Ishikawa (cell line): ENCODE measurements around the gene MEGF6.
A peak's percentile ranks its signal among the peaks of the same experiment; 100 is the strongest.

Source experiments
- CEBPB ChIP-seq: IDR thresholded peaks from 2 replicates; pipeline ENCODE4 v1.6.1; 2012
- CREB1 ChIP-seq: IDR thresholded peaks from 2 replicates; pipeline ENCODE4 v1.6.1; 2012; ENCODE audit warnings: low read depth
- EGR1 ChIP-seq: IDR thresholded peaks from 2 replicates; pipeline ENCODE4 v1.6.1; 2012
- EP300 ChIP-seq: IDR thresholded peaks from 2 replicates; pipeline ENCODE4 v1.6.1; 2012; ENCODE audit warnings: borderline replicate concordance
- FOXM1 ChIP-seq: IDR thresholded peaks from 2 replicates; pipeline ENCODE4 v1.6.1; 2012; ENCODE audit warnings: low read depth, borderline replicate concordance
- MAX ChIP-seq: IDR thresholded peaks from 2 replicates; pipeline ENCODE4 v1.6.1; 2012
- NFIC ChIP-seq: IDR thresholded peaks from 2 replicates; pipeline ENCODE4 v1.6.1; 2012
- RAD21 ChIP-seq: IDR thresholded peaks from 2 replicates; pipeline ENCODE4 v1.6.1; 2012; ENCODE audit warnings: low read depth
- REST ChIP-seq: IDR thresholded peaks from 2 replicates; pipeline ENCODE4 v1.6.1; 2012; ENCODE audit warnings: low read depth, mild to moderate bottlenecking
- TAF1 ChIP-seq: IDR thresholded peaks from 2 replicates; pipeline ENCODE4 v1.6.1; 2012; ENCODE audit warnings: low read depth, mild to moderate bottlenecking
- TCF12 ChIP-seq: IDR thresholded peaks from 2 replicates; pipeline ENCODE4 v1.6.1; 2012; ENCODE audit warnings: low read depth
- TEAD4 ChIP-seq: IDR thresholded peaks from 2 replicates; pipeline ENCODE4 v1.6.1; 2012
- YY1 ChIP-seq: IDR thresholded peaks from 2 replicates; pipeline ENCODE4 v1.6.1; 2012; ENCODE audit warnings: low read depth
- ZBTB7A ChIP-seq: IDR thresholded peaks from 2 replicates; pipeline ENCODE4 v1.6.1; 2012; ENCODE audit warnings: low read depth
- TF ChIP-seq, protein P1 (sequence below): IDR thresholded peaks from 2 replicates; pipeline ENCODE4 v1.6.1; 2012

Gene MEGF6

DNA sequence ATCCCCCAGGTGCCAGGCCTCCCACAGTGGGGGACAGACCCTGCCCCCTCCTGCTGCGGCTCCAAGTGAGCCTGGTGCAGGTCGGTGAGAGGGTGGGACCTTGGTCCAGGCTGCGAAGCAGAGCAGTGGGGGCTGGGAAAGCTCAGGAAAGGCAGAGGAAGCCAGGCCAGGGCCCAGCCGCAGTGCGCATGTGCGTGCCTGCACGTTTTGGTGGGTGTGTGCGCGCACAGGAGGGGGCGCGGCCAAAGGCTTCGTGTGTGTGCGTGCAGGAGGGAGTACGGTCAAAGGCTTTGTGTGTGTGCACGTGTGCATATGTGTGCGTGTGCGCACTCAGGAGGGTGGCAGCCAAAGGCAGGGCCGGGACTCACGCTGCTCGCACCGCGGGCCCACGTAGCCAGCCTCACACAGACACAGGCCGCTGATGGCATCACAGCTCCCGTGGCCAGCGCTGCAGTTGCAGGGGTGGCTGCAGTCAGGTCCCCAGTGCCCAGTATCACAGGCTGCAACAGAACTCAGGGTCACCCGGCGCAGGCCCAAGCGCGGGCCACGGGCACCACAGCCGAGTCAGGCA is 111.0 kb downstream of the MEGF6 start:
- TF ChIP-seq, protein P1, sequence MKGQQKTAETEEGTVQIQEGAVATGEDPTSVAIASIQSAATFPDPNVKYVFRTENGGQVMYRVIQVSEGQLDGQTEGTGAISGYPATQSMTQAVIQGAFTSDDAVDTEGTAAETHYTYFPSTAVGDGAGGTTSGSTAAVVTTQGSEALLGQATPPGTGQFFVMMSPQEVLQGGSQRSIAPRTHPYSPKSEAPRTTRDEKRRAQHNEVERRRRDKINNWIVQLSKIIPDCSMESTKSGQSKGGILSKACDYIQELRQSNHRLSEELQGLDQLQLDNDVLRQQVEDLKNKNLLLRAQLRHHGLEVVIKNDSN, result no peak
- TF ChIP-seq REST (no peak), FOXM1 (no peak), NFIC (no peak), CEBPB (no peak), TAF1 (no peak), CREB1 (no peak), TEAD4 (no peak)

DNA sequence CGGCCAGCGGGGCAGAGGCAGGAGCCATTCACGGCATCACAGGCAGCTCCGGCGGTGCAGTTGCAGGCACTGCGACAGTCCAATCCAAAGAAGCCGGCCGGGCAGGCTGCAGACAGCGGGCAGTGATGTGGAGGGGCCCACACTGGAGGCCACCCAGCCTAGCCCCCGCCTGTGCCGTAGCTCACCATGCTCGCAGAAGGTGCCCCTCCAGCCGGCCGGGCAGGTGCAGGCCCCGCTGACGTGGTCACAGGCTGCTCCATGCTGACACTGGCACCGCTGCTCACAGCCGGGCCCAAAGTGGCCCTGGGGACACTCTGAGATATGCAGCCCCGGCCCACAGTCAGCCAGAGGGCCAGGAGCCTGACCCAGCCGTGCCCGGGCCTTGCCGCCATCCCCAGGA is 111.7 kb downstream of the MEGF6 start:
- TF ChIP-seq FOXM1 (no peak), ZBTB7A (0 out of 2 replicates have a peak, but pooled peaks have one; percentile 16)

DNA sequence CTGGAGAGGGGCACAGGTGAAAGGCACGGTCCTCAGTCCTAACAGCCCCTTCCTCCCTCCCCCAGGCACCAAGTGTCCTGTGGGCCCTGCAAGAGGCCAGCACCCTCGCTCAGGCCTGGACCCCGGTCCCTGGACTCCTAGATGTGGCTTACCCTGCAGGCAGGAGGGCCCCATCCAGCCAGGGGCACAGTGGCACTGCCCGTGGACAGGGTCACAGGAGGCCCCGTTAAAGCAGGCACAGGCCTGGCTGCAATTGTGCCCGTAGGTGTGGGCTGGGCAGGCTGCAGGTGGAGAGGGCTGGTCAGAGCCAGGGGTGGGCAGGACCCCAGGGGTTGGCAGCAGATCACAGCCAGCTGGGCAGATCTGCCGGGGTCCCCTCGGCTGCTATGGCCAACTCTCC is 112.3 kb downstream of the MEGF6 start:
- TF ChIP-seq CREB1 (no peak), ZBTB7A (no peak), RAD21 (no peak), TCF12 (no peak), TAF1 (no peak)

- no peak for TF ChIP-seq REST
- TF ChIP-seq RAD21, result no peak
- TF ChIP-seq, protein P1, result no peak
- TF ChIP-seq CREB1, result no peak
- TF ChIP-seq TCF12, result no peak
- no peak for TF ChIP-seq CEBPB
- no peak for TF ChIP-seq YY1
- no peak for TF ChIP-seq NFIC
- no peak for TF ChIP-seq EP300
- no peak for TF ChIP-seq TEAD4
- no peak for TF ChIP-seq FOXM1
- TF ChIP-seq EGR1, result no peak
- TF ChIP-seq MAX, result no peak
- no peak for TF ChIP-seq ZBTB7A
- TF ChIP-seq TAF1, result no peak
Observed at GRCh38 chr1:3498246-3498930, 112.9 kb downstream of the MEGF6 start.

DNA sequence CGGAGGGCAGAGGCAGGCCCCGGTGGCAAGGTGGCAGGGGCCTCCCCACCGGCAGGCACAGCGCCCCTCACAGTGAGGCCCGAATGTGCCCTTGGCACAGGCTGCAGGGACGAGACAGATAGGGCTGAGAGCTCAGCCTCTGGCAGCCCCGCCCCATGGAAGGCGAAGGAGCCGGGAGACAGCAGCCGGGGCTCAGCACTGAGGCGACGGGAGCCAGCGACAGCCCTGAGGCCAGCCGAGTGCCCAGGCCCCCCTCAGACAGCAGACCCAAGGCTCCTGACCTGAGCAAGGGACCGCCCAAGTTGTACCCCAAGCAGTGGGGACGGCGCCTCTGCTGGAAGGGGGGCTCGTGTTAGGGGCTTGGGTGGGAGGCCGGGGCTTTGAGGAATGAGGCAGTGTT is 113.8 kb downstream of the MEGF6 start:
- no peak for TF ChIP-seq ZBTB7A
- TF ChIP-seq EP300, result no peak

DNA sequence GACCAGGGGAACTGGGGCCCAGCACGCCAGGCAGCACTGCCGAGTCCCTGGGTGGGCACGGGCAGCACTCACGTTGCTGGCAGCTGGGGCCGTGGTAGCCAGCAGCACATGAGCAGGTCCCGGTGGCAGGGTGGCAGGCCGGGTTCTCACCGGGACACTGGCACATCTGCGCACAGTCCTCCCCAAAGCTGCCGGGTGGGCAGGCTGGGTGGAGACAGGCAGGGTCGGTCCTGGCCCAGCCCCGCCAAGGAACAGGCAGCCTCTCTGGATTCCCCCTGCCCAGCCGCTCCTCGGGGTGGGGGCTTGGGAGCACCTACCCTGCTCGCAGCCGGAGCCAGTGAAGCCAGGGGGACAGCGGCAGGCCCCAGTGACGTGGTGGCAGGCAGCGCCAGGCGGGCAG is 114.4 kb downstream of the MEGF6 start:
- TF ChIP-seq NFIC (no peak), REST (no peak), TEAD4 (no peak), CEBPB (no peak), FOXM1 (no peak), TCF12 (no peak), EP300 (no peak), CREB1 (no peak), ZBTB7A (no peak), EGR1 (no peak), YY1 (no peak), MAX (no peak), TAF1 (no peak), RAD21 (no peak)
- TF ChIP-seq, protein P1, result no peak
